ENCODE results near the gene DIS3L2.
"Not testable (repeated sequence)": the region's sequence is repeated elsewhere in the genome, so short reads cannot be mapped to it uniquely, and the experiment has no call there.

Gene DIS3L2

DNA sequence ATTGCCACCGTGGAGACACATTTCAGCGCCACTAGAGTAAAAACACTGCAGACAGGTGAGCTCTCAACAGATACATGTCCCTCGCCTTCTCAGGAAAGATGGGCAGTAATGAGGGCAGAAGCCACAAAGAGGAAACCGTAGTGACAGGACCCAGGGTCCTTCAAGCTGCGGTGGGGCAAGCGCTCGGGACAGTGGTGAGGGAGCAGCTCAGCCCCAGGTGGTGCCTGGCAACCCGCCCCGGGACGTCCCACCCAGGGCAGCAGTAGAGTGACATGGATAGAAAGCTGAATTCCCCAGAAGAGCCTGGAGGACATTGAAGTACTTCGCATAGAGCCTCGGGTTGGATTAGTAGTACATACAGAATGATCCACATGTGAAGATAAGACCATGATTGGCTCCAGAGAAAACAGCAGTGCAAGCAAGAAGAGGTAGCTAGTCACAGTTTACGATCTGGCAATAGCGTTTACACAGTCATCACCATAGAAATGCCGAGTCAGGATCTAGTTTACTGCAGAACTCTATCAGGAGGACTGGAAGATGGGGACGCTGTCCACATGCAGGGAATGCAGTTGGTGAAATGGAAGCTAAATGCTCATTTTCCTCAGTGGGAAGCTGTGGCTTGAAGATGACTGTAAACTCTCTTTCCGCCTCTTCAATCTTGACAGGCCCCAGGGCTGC, 379.7 kb downstream of the DIS3L2 start:
- FAIRE-seq (no peak), DNase-seq (ENCODE audit: low spot score) (no peak)

DNA sequence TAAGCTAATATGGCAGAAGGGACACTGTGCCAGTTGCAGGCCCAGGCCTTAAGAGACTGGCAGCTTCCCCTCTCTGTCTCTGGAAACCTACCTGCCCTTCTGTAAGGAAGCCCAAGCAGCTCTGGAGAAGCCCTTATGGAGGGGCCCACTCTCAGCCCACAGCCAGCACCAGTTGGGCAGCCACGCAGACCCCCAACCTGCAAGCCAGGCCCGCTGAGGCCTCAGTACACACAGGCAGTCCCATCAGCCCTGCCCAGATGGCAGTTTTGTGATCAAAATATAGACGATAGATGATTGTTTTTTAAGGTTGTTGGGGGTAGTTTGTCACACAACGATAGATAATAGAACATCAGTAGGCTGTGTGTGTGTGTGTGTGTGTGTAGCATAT, 380.2 kb downstream of the DIS3L2 start:
- FAIRE-seq, result no peak

DNA sequence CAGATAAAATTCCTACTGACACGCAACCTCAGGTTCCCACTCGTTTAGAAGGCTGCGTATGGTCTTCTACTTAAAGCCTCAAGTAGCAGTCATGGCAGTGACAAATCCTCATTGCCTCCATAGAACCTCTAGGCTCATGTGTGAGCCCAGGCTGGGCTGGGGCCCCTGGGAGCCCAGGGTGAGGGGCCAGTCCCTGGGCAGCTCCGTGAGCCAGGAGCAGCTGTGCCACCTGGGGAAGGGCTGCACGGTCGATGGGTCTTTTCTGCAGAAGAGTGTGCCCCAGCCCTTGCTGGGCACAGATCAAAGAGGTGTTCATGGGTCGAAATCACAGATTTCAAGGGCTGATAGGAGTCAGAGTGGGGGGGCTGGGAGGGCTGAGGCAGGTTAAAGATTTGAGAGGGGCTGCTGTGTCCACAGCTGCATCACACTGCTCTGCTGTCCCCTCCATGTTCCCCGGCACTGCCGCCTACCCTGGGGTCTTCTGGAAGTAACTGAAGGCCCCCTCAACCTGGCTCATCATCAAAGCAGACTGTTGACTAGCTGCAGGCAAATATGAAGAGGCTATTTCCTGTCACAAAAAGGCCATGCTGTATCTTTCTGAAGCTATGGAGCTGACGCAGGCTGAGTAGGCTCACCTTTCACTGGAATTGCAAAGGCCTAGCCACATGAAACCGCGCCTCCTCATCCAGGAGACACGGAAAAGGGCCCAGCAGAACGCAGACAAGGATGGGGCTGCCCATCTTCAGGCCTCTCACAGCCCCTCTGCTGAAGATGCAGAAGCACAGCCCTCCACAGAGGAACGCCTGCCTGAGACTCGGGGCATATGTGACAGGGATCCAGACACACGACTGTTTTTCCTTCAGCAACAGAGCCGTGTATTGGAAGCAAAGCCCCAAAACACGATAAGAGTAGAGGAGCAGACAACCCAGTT, 381.4 kb downstream of the DIS3L2 start:
- DNase-seq (ENCODE audit: low spot score) (no peak), FAIRE-seq (no peak)

More for the DNA sequence above, 380.2 kb downstream of the DIS3L2 start:
- DNase-seq (ENCODE audit: low spot score), result no peak

DNA sequence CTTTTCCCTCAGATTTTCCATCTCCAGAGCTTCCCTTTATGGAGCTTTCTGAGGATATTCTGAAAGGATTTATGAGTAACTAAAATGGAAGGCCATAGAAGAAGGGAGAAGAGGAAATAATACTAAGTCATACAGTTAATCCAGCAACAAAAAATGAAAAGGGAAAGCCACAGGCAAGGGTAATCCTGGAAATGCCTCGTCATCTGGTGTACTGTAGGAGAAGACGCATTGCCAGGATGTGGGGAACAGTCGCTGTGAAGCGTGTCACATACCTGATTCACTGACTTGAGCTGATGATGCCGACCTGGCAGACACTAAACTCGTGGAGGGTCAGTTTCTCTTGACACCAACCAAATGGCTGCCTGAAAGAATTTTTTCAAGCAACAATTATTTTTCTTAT, 382.3 kb downstream of the DIS3L2 start:
- DNase-seq (ENCODE audit: low spot score) (peak; percentile 54), FAIRE-seq (no peak)

DNA sequence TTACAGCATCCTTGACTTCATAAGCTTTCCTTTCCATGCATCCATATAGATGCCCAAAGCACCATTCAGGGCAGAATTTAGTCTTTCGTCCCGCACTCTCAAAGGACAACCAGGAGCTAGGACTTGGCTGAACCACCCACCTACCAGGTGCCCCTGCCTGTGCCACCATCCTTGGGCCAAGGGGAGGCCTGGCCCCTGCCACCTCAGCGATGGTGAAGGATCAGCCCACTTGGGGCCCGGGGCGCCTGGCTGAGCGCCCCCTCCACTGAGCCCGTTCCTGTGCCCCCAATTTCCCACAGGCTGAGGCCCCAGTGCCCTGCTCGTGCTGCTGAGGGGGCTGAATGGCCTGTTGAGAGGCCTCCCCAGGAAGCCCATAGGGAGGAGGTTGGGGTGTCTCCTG, 383.7 kb downstream of the DIS3L2 start:
- DNase-seq (ENCODE audit: low spot score), result no peak
- FAIRE-seq, result no peak

DNA sequence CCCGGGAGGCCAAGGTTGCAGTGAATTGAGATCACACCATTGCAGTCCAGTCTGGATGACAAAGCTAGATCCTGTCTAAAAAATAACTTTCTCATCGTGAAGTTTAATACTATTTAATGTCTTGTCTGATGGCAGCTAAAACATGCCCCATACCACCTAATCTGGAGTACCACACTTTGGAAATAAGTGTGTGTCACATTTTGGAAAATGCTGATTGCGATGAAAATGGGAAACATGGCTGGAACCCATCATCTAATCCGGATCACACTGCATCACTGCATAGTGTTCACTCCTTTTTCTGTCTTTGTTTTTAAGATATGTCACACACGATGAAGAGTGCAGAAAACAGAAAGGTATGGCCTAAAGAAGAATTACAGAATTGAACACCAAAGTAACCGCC, 385.9 kb downstream of the DIS3L2 start:
- DNase-seq (ENCODE audit: low spot score) (no peak), FAIRE-seq (no peak)

DNA sequence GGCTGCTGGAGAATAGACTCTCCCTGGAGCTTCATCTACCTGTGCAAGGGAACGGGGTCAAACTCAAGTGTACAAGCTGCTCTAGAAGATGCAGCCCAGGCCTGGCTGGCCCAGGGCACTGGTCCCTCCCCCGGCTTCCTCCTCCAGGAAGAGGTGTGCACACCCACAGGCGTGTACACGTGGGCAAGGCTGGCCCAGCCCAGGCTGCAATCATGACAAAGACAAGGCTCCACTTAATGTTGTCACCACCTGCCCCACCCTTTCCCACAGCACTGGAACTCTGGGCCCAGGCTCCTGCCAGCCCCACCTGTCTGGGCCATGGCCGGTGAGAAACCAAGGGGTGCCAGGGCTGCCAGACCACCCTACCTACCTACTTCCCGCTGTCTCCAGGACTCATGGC, 387.4 kb downstream of the DIS3L2 start:
- FAIRE-seq (no peak), DNase-seq (ENCODE audit: low spot score) (no peak)

DNA sequence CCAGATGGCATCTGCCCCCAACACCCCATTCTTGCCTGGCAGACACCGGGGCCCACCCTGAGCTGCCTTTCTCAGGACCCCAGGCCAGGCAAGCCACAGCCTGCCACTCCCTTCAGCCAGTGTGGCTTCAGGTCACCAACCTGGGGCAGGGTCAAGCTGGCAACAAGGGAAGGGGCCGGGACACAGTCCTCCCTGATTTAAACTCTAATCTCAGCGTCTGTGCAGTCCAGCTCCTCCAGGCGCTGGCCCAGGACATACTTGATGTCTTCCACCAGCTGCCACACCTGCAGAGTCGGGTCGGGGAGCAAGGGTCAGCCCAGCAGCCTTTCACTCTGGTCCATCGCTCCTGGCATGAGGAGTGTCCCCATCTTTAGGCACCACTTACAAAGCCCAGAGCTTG, 388.0 kb downstream of the DIS3L2 start:
- no peak for FAIRE-seq
- no peak for DNase-seq (ENCODE audit: low spot score)

DNA sequence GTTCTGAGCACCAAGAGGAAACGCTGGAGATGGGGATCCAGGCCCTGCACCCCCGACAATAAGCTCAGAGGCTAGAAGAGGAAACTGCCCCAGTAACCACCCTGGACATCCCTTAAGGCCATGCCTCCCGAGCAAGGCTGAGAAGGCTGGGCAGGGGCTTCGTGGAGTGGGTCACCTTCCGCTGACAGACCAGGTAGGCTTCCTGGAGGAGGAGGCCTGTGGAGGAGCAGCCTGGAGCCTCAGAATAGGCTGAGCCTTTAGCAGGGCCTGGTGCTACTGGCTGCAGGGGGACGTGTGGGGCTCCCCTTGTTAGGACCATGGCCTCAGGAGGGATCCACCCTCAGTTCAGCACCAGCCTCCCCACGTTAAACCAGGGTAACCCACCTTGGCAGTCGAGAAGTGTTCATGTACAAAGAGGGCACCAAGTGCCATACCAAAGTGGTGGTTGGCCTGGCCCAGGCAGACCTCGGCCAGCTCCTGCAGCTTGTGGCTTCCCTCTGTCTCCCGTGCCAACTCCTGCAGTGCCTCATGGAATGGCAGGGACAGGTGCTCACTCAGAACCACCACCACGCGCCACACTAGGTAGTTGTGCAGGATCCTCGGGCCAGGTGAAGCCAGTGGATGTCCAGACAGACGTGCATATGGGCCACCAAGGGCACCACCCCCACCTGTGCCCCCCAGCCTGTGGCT, 388.6 kb downstream of the DIS3L2 start:
- no peak for DNase-seq (ENCODE audit: low spot score)
- FAIRE-seq, result no peak

DNA sequence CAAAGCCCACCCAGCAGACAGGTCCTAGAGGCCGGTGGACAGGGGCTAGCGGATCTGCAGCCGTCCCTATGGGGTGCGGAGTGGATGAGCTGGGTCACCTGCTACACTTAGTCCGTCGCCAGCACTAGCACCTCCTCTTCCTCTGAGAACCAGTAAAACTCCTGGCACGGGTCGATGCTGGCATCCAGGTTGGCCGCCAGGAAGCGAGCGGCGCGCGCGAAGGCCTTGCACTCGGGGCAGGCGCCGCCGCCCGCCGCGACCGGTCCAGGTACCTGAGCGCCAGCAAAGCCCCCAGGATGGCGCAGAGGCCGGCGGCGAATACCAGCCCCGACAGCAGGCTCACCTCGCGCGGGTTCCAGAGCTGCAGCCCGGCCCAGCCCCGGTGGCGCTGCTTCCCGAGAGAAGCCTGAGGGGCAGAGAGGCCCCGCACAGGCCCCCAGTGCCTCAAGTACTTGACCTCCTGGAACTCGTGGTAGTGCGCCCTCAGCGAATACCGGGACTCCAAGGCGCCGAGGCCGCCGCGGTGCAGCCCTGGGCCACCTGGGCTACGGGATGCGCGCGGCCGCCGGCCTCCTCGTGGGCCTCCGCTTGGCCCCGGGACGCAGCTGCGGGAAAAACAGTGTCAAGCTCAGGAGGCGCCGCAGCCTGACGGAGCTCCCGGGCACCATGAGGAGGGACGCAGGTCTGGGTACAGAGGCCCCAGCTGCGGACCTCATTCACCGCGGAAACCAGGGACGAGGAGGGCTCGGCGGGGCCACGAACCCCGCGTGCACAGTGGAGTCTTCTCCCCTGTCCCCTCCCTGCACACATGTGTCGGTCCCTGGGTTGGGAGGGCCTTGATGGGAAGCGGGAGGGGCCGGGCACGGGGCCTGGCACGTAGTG, 389.5 kb downstream of the DIS3L2 start:
- FAIRE-seq (no peak), DNase-seq (ENCODE audit: low spot score) (no peak)

DNA sequence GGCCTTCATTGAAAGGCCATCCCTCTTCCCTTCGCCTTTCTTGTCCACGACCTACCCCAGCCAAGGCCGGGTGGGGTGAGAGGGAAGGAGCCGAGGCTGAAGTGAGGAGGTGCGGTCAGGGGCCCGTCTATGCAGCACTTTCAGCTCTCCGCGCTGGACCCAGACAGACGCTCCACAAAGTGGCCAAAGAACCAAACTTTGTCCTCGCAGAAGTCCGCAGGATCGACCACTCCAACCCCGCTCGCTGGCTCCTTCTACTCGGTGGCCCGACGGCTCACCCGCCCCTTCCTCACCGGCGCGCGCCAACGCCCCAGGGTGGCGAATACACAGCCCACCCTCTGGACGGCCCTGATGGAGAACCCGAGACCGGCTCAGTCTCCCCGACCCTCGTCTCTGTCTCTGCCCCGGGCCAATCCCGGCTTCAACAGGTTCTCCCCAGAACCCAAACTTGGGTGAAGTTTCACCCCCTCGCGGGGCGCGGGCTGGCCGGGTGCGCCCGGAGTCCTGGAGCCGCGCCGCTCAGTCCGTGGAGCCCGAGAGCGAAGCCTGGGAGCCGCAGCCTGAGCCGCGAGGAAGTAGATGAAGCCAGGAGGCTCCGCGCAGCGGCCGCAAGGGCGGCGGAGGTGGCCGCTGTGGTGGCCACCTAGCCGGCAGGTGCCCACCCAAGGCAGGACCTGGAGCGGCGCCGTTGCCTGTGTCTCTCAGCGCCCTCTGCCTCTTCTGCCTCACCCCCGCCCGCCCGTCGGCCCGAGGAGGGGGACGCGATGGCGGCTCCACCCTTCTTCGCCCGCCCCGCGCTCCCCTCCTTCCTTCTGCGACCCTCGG, 390.4 kb downstream of the DIS3L2 start:
- no peak for DNase-seq (ENCODE audit: low spot score)

DNA sequence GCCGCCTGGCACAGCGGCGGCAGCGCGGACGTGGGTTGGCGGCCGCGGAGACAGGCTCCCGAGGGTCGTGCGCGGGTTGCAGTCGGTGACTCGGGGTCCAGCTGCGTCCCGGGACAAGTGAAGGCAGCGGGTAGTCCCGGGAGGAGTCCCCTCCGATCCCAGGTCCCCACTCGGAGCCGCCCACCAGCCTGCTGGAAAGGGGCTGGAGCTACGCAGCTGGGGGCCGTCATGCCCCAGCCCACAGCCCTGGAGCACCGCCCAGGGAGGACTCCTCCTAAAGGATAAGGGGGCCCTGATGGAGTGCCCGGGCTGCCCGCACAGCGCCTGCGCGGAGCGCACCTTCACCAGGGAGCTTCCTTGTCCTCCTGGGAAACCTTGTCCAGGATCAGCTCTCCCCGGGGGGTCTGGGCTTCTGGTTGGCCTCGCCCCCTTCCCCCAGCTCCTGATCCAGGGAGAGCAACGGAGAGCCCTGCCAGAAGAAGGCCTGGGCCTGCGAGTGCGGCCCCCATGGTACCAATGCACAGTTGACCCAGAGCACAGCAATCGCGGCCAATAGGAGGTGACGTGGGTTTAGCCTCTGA, 391.1 kb downstream of the DIS3L2 start:
- no peak for FAIRE-seq
- DNase-seq (ENCODE audit: low spot score), result no peak

More for the DNA sequence above, 390.4 kb downstream of the DIS3L2 start:
- no peak for FAIRE-seq

DNA sequence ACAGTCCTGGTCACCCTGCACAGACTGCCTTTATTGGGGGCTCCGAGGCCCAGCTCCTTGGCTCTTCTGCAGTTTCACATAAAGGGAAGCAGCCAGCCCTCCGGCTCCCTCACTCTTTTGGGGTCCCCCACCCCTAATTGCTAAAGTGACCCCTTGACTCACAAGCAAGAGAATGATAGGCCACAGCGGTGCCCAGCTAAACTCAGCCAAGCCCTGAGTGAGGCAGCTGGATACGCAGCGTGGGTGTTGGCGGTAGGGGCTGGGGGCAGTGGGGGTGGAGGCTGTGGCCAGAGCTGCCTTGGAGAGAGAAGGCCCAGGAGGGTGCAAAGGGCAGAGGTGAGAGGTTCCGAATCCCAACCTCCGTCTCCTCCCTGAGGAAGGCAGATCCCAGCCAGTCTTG, 391.6 kb downstream of the DIS3L2 start:
- FAIRE-seq (no peak), DNase-seq (ENCODE audit: low spot score) (no peak)

DNA sequence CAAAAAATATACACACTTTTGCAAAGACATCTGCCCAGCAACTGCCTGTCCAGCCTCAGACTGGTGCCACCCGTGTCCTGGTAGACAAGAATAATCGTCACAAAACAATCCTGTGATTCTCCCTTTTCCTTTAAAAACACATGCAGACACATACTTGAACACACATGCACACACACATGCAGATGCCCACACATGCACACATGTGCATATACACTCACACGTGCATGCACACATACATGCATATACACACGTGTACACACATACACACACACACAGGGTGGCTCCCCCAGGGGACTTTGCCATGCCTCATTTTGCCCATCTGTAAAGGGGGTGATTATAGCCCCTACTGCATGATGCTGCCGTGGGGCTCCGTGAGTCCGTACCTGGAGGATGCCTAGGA, 392.1 kb downstream of the DIS3L2 start:
- FAIRE-seq (no peak), DNase-seq (ENCODE audit: low spot score) (no peak)

DNA sequence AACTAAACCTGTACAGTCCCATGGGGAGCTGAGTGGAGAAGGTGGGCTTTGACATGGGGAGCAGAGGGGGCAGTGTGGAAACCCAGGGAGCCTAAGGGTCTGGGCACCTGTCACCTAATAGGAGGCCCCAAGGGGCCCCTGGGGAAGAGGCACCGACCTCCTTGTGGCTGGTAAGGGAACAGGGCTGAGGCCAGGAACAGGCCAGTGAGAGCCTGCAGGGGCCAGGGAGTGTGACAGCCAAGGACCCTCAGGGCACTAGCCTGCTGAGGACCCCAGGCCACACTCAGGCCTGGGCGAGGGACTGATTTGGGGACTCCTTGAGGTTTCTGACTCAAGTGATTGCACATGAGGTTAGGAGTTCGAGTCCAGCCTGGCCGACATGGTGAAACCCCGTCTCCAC, 392.6 kb downstream of the DIS3L2 start:
- no peak for FAIRE-seq
- no peak for DNase-seq (ENCODE audit: low spot score)

DNA sequence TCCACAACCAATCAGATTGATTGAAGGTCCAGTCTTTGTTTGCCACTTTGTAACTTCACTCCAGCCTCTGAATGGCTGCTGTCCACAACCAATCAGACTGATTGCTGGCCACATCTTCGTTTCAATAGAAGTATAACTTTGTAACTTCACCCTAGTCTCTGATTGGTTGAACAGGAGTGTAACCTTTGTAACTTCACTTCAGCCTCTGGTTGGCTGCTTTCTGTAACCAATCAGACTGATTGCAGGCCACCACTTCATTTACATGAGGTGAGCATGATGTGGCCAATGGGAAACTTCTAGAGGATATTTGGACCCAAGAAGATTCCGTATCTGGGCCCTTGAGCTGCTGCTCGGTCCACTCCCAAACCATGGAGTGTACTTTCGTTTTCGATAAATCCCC, 400.1 kb downstream of the DIS3L2 start:
- DNase-seq (ENCODE audit: low spot score), result no peak
- FAIRE-seq, result no peak

DNA sequence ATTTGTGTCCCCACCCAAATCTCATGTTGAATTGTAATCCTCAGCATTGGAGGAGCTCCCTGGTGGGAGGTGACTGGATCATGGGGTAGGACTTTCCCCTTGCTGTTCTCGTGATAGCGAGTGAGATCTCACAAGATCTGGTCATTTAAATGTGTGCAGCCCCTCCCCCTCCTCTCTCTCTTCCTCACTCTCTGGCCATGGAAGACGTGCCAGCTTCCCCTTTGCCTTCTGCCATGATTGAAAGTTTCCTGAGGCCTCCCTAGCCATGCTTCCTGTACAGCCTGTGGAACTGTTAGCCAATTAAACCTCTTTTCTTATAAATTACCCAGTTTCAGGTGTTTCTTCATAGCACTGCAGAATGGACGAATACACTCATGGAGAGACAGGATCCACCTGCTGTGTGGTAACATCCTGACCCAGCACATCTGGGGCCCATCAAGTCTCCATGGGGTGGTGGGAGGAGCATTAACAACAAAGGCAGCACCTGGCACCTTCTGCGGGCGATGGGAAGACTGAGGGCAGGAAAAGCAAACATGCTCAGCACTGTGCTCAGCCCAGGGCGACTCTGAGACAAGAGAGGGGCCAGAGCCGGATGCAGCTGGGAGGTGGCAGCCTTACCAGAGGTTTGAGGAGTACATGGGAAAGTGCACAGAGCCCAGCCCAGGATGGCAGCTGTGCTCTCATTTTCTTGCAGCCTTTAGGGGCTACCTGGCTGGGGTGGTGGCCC, 400.8 kb downstream of the DIS3L2 start:
- FAIRE-seq (no peak), DNase-seq (ENCODE audit: low spot score) (no peak)

DNA sequence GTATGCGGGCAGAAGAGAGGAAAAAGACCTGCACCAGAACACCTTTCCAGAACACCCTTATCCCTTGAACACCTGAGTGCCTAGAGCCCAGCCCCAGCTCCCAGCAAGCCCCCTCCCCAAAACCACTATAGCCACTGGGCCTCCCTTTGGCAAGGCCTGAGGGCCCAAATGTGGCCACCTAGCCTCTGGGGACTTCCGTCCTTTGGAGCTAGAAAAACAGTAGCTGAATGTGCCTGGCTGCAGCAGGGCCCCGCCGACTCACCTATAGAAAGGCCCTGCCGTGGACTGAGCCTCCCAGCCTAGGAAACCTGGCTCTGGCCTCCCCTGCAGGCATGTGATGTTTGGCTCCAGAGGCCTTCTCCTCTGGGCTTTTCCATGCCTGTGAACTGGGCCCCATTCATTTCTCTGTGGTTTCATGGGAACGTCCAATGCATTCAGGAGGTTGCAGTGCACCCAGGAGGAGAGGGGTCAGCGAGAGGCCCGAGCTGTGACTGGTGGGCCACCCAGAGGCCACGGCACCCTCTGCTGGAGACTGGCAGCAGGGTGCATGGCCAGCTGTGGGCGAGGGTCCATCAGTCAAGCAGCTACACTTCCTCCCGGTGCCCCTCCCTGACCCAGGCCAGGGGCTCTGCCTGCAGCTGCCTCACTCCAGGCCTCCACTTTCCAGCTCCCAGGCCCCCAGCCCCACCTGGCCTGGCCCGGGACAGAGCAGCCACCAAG, 401.7 kb downstream of the DIS3L2 start:
- not testable (repeated sequence) for DNase-seq (ENCODE audit: low spot score); FAIRE-seq
